ENCODE data around the gene ISM2.

- TF ChIP-seq POLR2A (IDR thresholded peaks at IDR 0.05): no peak
- TF ChIP-seq, protein P1, sequence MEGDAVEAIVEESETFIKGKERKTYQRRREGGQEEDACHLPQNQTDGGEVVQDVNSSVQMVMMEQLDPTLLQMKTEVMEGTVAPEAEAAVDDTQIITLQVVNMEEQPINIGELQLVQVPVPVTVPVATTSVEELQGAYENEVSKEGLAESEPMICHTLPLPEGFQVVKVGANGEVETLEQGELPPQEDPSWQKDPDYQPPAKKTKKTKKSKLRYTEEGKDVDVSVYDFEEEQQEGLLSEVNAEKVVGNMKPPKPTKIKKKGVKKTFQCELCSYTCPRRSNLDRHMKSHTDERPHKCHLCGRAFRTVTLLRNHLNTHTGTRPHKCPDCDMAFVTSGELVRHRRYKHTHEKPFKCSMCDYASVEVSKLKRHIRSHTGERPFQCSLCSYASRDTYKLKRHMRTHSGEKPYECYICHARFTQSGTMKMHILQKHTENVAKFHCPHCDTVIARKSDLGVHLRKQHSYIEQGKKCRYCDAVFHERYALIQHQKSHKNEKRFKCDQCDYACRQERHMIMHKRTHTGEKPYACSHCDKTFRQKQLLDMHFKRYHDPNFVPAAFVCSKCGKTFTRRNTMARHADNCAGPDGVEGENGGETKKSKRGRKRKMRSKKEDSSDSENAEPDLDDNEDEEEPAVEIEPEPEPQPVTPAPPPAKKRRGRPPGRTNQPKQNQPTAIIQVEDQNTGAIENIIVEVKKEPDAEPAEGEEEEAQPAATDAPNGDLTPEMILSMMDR (IDR thresholded peaks at IDR 0.05): no peak
Measured at GRCh38 chr14:77424862-77425261, 73.8 kb downstream of the ISM2 start.
